HG02588 (cell line): Measurements from ENCODE around the gene MXI1.
A peak's percentile ranks its signal among the peaks of the same experiment; 100 is the strongest.
"Not testable (repeated sequence)": the region's sequence is repeated elsewhere in the genome, so short reads cannot be mapped to it uniquely, and the experiment has no call there.

Experiments
- ATAC-seq: cut with Tn5 transposase; IDR thresholded peaks from one replicate; pipeline ENCODE4 v1.9.1; 2021; ENCODE audit warnings: mild to moderate bottlenecking, moderate library complexity; ENCODE audit not compliant: unreplicated experiment

The MXI1 gene

DNA sequence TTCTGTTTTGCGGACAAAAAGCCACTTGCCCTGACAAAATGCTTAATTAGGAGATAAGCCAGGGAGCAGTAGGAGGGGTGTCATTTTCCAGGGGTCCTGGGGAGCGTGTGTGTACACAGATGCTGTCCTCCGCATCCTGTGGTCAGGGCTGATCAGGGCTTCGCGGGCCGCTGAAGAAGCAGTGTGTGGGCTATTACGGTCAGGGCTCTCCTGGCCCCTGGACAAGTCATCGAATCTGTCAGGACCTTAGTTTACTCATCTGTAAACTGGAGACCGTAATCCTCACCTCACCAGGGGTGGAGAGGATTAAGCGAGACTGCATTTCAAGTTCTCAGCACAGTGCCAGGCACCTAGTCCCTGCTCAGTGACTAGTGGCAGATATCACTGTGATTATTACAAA lies 26.0 kb upstream of the MXI1 start:
- no peak for ATAC-seq

DNA sequence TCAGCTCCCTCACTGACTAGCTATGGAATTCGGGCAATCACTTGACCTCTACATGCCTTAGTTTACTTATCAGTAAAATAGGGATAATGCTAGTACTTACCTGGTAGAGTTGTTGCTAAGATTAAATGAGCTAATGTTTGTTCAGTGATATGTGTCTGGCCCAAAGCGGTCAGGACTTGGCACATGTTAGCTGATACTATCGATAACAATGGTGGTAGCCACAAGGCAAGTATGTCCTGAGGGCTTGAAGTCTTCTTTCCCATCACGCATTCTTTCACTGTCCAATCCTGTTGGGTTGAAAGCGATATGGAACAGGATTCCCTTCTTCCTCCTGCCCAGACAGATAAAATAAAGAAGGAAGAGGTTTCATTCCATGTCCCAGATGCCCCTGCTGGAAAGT lies 25.5 kb upstream of the MXI1 start:
- no peak for ATAC-seq

DNA sequence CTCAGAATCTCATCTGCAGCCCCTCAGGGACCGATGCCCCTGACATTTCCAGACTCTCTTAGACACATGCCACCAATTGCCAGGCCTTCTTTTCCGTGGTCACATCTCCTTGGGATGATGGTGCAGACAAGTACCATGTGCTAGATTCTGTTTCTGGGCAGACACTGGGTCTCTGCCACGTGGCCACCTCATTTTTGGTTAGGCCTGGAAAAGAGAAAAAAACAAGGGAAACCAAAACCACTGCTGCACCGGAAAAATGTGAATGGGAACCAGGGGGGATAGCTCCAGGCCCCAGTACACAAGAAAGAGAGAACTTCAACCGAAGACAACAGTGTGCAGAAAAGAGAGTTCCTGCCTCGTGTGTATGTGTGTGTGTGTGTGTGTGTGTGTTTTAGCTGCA lies 23.0 kb upstream of the MXI1 start:
- no peak for ATAC-seq

DNA sequence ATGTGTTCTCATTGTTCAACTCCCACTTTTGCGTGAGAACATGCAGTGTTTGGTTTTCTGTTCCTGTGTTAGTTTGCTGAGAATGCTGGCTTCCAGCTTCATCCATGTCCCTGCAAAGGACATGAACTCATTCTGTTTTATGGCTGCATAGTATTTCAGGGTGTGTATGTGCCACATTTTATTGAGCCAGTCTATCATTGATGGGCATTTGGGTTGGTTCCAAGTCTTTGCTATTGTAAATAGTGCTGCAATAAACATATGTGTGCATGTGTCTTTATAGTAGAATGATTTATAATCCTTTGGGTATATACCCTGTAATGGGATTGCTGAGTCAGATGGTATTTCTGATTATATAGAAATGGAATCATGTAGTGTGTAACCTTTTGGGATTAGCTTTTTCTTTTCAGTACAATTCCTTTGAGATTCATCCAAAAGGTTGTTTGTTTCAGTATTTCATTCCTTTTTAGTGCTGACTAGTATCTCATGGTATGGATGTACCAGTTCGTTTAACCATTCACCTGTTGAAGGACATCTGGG lies 21.7 kb upstream of the MXI1 start:
- ATAC-seq: not testable (repeated sequence)

DNA sequence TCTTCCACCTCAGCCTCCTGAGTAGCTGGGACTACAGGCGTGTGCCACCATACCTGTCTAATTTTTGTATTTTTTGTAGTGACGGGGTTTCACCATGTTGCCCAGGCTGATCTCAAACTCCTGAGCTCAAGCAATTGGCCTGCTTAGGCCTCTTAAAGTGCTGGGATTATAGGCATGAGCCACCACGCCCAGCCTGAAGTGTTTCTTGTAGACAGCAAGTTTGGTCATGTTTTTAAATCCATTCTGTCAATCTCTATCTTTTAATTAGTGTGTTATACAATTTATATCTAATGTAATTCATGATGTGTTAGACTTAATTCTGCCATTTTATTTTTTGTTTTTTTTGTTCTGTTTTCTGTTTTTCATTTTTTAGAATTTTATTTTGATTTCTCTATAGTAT lies 17.2 kb upstream of the MXI1 start:
- no peak for ATAC-seq

DNA sequence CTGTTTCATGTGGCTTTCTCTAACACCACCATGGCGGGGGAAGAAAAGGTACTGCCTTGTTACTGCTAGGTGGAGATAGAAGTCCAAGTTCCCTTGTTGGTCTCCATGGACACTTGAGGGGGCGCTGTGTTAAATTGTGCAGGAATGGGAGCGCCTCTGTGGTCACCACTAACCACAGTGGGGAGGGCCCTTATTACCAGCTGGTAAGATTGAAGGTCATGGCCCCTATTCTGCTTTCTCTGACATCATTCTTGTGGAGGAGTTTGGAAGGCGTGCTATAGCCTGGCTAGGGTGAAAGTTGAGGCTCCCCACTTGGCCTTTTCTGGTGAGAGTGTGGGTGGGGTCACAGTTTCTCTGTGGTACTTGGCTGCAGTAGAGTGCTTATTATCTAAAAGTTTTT lies 14.9 kb upstream of the MXI1 start:
- ATAC-seq: peak; percentile 82

DNA sequence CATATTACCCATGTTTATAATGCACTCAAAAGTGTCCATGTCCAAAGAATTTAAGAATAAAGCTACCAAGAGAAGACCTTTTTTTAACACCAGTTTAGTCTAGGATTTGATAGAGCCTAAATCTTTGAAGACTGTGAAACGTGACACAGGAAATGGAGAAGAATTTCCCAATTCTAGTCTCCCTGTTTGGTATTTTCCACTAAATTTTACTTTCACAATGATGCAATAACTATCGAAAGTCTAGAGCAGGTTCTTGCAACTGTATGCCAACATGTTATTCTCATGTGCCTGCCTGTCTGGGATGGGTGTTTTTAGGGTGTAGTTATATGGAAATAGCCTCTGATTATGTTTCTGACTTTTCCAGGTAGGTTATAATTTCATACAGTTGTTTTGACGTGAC lies 6.9 kb upstream of the MXI1 start:
- no peak for ATAC-seq

DNA sequence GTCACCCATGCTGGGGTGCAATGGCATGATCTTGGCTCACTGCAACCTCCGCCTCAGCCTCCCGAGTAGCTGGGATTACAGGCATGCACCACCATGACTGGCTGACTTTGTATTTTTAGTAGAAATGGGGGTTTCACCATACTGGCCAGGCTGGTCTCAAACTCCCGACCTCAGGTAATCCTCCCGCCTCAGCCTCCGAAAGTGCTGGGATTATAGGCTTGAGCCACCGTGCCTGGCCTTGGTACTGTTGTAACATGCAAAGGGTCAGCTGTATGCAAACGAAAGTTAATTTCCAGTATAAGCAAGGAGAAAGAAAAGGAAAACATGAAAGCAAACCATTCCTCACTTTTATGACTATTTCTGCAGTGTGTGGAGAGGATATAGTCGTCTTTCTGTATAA lies 6.4 kb upstream of the MXI1 start:
- ATAC-seq: not testable (repeated sequence)

DNA sequence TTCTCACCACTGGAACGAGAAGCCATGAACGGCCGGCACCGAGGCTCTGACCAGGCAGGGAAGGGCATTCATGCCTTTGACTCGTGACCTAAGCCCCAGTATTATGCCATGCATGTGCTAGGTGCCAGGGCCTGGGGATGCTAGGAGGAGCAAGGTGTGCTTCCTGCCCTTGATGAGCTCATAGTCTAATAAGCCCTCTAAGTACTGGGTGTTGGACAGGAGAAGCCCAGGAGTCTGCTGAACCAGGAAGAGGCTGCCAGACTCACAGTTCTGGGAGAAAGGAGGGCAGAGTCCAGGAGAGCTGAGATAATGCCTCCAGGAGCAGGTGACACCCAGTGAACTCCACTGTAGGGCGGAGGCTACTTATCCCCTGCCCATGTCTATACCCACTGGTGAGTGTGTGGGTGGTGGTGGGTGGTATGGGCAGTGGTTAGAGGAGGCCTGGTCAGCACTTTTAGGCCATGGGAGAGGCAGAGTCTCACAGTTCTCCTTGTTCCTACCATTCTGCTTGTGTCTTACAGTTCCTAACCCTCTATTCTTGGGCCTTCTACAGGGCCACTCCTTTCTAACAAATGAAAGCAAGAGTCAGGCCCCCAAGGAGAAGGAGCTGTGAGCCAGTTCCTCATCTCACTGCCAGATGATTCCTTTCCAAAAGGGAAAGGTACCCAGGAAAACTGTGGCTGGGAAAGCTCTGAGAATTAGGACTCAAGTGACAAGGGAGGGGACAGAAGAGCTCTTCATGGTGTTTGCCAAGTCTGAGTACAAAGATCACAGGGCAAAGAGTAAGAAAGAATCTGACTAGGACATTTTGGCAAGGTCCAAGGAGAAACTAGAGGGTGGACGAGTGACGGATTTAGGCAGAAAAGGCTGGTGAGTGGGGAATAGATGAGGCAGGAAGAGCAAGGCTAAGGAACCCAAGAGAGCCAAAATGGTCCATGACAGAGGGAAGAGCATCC lies 3.6 kb upstream of the MXI1 start:
- ATAC-seq: no peak

DNA sequence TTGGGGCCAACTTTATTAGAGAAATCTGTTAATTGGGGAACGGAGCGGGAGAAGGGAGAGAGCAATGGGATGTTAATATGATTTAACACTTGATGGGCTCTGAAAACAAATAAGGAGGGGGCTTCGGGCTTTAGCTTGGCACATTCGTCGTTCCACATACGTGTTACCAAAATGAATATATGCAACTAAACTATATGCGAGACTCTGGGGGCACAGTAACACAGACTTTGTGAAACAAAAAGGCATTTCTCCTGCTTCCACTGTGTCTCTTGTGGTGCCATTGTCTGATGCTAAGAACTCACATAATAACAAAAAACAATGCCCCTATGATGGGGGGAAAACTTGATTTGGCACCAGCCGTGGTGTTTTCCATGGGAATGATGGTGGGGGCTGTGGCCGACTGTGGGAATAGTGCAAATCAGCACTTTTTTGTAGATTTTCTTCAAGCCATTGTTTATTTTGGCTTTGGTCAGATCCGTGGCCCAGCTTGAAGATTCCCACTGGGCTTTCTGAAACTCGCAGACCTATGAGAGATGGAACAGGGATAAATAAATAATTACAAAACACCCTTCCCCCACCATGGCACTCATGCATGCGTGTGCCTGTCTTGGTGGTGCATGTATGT lies 2.2 kb upstream of the MXI1 start:
- no peak for ATAC-seq

DNA sequence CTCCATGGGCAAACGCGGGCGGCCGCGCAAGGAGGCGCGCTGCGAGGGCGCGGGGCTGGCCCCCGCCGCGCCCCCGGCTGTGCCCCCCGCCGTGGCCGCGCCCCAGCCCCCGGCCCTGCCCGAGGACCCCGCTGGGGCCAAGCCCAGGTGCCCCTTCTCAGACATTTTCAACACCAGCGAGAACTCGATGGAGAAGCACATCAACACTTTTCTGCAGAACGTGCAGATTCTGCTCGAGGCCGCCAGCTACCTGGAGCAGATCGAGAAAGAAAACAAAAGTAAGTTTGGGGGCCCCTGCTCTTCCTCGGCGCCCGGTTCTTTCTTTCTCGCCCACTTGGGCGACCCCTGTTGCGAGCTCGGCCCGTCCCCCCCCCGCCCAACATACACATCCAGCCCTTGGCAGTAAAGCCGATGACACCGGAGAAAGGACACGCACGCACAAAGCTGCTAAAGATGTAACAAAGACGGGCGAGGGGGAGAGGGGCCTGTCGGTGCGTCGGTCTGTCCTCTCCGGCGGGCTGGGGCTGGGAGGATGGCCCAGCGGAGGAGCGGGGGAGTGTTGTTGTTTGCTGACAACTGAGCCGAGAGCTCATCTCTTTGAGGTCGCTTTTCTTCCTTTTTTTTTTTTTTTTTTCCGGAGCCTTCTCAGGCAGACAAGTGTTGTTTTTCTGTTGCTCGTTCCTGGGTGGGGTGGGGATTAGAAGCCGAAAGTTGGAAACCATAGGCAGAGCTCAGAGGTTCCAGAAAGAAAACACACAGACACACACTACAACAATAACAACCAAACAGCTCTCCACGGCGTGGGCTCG lies 604 bp downstream of the MXI1 start:
- no peak for ATAC-seq

DNA sequence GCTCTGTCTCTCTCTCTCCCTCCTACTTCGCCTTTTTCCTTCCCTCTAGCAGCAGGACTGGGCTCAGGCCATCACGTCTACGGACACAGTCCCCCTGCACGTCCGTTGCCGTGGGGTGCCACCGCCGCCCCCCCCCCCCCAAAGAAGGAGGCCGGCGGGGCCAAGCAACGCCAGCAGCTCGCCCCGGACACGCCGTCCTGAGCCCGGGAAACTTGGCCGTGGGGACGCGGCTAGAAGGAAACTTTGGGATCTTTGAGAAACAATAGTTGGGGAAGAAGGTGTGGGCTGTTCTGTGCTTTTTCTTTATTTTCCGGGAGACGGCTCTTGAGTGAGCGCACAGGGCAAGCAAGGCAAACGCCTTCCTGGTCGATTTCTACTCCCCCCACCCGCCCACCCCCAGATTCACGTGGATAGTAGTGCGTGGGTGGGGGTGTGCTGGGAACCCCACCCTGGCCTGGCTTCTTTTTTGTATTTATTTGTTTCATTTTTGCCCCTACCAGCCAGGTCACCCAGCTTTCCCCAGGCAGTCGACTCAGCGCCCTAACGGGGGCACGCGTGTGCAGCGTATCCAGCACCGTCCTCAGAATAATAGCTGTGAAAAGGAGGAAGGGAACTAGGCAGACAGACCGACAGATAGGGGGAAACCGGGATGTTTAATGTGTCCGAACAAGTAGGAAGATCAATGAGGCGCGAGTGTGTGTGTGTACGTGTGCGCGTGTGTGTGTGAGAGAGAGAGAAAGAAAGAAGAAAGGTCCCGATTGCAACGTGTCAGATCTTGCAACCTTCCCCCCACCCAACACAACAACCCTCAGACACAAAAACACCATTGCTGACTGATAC lies 1.4 kb downstream of the MXI1 start:
- no peak for ATAC-seq

DNA sequence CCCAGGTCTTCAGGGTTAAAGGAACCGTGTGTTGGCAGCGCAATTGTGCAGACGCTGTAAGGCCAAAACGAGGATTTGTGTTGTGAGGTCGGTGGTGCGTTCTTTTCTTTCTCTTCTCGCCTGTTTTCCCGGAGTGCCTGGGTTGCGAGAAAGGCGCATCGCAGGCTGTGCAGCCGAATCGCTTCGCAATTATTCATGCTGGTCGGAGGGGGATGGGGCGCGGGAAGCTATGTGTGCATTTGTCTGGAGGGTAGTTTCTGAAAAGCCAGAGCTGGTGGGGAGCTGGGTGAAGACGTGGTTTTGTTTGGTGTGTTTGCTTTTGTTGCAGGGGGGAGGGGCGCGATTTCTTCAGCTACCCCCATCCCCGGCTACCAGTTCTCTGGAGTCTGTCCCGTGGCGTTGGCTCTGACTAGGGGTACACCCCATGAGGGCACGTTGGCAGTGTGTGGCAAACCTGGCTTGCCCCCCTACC lies 2.1 kb downstream of the MXI1 start:
- no peak for ATAC-seq

DNA sequence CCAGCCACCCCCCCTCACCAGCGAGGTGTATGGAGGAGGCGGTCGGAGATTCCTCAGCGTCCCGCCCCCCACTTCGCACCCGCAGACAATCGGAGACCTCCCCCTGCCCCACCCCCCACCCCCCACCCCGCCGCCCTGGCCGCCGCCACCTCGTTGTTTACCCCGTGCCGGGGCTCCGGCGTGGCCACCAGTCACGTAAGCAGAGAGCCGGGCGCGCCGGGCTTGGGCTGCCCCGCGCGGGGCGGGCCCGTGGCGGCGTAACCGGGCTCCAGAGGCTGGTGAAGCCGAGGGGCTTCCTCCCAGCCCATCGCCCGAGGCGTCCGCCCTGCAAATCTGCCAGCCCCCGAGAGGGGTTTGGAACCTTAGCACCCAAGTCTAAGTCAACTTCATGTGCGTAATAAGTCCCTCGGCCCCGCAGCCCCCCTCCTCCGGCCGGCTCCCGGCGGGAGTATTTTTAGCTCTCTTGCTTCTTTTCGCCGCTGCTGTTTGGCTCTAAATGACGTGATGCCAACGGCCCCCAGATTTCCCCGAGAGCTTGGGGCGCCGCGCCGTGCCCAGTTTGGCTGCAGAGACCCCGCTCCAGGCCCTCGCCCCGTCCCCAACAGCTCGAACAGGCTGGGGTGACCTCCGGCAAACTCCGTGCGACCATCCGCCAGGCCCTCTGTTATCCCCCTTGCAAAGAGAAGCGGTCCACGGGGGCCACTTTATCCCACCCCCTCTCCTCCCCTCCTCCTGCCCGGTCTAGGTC lies 2.7 kb downstream of the MXI1 start:
- no peak for ATAC-seq

DNA sequence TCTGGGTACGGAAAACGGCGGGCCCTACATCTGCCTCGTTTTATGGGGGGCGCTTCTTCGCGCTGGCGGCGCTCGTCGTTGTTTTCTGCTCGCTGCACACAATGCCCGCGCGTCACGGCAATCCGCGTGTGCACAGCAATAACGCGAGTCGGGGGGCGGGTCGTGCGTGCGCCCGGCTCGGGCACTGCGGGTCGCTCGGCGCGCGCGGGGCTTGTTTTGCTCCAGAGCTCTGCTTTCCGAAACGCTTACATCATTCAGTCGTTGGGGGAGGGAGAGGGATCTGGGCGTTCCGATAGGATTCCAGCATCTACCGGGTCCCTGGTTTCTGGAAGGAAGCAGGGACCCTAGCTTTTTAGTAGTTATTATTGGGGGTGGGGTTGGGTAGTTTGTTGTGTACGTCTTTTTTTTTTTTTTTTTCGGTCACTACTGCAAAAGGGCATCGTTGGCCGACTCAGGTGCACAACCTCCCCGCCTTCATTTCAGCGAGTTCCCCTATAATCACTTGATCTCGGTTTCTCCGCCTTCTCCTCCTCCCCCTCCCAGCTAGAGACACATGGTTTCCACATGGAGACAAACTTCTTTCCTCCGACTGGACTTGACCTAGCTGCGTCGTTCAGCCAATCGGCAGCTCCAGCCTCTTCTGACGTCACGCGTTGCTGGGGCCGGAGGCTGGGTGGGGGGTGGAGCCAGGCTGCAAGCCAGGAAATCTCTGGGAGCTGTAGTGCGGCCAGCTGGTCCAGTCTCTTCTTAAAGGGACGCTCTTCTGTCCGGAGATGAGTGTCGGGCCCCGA lies 3.5 kb downstream of the MXI1 start:
- ATAC-seq: peak; percentile 67

DNA sequence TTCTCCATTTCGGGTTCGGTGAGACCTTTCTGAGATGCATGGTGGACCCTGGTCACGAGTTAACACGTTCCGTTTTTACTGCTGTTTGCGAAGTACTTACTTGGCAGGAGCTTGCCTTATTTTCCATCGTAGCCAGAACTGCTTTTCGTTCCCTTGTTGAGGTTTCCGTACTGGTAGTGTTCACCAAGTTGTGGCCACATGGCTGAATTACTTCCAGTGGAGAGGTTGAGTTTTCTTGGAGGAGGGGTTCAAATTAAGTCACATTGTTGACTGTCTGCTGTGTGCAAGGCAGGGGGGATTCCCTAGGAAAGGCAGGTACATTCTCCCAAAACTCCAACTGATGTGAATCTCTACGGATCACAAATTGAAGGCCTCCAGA lies 4.0 kb downstream of the MXI1 start:
- no peak for ATAC-seq

DNA sequence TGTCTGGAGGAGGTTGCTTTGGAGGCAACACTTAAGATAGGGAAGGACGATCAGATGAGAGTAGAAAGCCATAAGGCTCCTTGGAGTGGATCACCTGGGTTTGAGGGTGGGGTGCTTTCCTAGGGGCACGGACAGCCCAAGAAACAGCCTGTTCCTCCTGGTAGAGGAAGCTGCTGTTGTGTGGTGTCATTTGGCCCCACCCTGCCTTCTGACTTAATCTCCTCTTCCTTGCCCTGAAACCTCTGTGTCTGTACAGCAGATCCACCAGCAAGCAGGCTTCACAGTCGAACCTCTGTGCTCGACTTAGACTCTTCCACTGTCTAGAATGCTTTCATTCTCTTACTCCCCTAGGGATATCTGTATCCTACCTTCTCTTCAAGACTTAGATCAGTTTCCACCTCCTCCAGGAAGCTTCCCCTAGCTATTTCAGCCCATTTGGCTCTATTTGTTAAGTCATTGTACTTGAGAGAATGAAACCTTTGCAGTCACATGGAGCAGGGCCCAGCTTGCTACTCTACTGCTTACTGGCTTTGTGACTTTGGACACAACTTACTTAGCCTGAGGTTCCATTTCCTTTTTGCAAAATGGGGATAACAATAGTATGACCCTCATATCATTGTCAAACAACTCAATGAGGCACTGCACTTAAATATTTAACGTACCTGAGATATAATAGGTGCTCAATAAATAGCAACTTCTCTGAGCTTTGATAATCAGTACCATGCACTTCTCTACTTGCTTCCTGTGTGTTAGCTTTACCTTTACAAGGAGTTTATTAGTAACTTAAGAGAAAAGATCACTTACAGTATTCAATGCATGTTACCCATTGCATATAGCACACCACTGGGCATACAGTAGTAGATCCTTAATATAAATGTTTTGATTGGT lies 5.0 kb downstream of the MXI1 start:
- no peak for ATAC-seq

DNA sequence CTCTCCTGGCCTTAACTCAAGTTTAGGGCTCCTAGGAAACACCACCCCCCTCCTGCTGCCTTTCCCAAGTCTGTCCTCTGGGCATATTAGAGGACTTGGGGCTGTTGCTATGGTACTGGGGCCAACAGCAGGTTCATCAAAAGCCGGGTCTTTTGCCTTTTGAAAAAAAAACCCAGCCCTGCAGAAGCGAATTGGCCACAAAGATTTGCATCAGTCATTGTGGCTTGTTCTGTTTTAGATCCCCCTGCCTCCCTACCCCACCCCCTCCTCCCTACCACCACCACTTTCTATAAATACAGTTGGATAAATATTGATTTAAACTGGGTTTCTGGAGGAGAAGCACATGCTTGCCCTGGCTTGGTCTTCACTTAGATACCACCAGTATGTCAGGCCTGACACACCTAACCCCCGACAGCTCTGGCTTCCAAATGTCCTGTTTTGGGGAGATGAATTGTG lies 7.0 kb downstream of the MXI1 start:
- ATAC-seq: peak; percentile 26
